Measurements from ENCODE around the gene FRAS1.
"Not testable (repeated sequence)": the region's sequence is repeated elsewhere in the genome, so short reads cannot be mapped to it uniquely, and the experiment has no call there.

The FRAS1 gene

DNA sequence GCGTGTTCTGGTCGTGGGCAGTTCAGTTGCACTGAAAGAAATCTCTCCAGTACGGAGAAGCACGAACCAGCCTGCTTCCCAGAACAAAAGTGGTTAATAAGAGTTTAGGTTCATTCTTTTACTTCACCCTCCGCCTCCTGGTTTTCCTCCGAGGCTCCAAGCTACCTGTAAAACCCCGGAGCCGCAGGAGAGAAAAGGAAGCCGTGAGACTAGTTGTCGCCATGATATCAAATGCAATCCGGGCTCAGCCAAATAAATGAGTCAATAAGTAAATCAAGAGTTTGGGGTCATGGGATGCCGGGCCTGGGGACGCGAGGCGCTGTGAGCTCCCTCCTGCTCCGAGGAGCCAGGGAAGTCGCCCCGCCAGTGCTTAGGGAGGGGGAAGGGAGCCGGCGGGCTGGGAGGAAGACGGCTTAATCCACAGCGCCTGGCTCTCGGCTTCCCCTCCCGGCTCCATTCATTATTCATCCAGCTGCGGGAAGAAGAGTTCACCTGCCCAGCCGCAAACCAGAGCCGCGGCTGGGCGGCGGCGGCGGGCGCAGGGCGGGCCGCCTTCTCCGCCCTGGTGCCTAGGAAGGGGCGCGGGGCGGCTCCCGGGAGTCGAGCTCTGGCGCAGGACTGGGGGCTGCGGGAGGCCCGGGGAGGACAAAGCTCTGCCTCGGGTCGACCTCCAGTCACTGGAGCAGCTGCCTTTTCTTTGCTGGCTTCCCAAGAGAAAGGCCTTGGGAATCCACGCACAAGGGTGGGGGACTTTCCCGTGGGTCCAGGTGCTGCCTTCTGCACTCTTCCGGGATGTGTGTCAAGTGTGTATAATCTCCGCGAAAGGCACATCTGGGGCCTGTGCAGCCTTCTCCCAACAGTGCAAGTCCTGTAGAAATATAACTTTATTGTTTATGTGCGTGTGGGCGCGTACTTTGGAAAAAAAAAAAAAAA is 1.7 kb downstream of the FRAS1 start:
- DNase-seq (ENCODE audit: low spot score): no peak

- no peak for DNase-seq (ENCODE audit: low spot score)
Measured at GRCh38 chr4:78059524-78059889, 2.4 kb downstream of the FRAS1 start.

GRCh38 chr4:78059938-78060337 is 2.8 kb downstream of the FRAS1 start:
- DNase-seq (ENCODE audit: low spot score): no peak

DNA sequence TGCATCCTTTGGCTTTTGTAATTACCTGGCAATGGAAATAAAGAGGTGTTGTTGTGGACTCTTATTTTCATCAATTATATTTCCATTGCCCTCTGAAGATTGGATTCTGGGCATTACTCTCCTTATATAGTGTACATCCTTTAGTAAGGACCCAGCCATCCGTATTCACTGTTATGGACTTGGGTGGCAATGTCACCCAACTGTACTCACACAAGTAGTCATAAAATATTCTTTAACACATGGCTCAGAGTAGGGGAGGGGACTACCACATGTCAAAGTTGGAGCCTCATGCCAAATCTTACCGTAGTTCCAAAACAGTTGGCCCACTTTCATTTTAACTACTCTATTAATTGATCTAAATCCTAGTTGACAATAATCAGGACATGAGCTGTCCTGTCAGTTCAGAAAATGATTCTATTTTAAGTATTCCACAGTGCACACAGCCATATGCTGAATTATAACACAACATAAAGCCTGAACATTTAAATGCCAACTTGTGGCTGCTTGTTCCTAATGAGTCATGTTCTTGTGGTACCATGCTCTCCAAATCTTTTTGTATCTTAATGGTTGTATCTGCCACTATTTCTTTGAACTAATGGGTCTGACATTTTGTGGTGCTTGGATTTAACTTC is 4.9 kb downstream of the FRAS1 start:
- DNase-seq (ENCODE audit: low spot score): no peak

GRCh38 chr4:78065508-78066192 is 8.5 kb downstream of the FRAS1 start:
- no peak for DNase-seq (ENCODE audit: low spot score)

DNA sequence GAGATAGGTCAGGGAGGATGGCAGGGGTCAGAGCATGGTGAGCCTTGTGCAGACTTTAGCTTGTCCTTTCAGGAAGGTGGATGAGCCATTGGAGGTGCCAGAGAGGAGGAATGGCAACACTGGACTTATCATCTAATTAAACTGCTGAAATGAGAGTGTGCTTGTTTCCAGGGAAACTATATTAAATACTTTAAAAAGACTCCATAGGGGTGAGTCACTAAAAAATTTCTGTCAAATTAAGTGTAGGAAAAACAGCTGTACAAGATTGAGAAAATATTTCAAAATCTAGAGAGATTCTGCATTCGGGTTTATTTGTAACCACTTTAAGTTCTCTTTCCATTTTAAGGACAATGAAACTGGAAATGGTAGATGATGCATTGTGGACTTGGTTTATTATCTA is 11.4 kb downstream of the FRAS1 start:
- DNase-seq (ENCODE audit: low spot score): no peak

DNA sequence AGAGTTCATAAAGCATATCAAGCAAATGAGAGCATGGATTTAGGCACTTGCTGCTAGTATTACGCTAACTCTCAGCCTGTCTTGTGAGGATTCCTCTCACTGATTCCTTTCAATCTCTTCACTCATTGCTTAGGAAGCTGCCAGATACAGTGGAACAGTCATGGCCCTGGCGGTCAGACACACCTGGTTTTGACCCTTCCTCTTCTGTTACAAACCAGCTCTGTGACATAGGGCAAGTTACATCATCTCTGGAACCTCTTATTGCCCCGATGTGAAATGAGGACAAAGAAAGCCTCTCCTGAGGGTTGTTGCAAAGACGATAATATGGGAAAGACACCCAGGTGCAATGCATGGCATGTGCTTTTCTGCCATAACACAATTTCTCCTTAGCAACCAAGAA is 12.2 kb downstream of the FRAS1 start:
- DNase-seq (ENCODE audit: low spot score): no peak

GRCh38 chr4:78069859-78070258 is 12.7 kb downstream of the FRAS1 start:
- no peak for DNase-seq (ENCODE audit: low spot score)

DNA sequence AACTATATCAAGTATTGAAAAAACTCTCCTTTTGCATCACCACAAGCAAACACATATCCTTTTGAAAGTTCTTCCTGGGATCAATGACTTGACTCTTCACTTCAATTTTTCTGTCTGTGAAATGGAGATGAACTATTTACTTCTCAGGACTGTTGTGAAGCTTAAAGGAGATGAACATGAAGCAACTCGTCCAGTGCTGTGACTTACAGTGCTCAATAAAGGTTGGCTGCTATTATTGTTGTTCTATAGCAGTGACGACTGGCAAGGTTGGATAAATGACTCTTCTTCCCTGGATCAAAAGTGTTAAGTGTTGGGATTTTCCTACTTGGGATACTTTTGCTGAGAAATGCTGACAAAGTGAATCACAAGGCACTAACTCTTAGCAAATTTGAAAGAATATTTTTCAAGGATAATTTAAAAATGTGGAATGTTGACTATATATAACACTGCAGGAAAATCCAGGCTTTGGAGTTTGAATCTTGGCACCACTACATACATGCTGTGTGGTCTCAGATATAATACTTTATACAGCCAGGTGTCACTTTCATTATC is 13.7 kb downstream of the FRAS1 start:
- no peak for DNase-seq (ENCODE audit: low spot score)

DNA sequence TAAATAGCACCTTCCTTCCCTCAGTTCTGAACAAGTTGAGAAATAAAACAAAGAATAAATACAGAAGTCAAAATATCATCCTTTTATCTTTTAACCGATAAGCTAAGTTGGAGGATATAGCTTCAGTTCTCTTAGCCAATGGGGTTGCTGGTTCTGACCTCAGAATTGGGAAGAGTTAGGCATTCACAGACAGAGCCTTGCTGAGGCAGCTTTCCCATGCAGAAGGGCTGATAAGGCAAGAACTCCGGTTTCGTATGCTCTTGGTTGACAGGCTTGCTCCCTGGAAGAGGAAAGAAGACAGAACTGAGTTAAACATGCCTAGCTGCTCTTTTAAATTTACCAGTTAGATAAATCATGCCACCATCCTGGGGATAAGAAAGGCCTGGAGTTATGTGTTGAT is 17.6 kb downstream of the FRAS1 start:
- DNase-seq (ENCODE audit: low spot score): no peak

DNA sequence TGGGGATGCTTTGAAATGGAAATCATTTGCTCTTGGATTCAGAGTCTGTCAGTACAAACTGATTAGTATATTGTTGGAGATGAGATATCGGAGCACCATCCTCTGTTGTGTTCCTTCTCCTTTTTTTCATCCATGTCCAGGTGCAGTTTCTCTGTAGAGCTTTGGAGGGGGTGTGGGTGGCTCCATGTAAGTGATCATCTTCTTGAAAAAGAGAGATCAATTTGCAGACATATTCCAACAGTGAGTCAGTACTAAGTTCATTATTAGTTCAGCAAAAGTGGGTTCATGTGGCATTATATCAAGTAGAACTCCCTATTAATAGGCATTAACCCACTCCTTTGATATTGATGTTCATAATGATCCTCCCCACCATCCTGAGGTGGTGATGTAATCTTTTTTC is 18.9 kb downstream of the FRAS1 start:
- no peak for DNase-seq (ENCODE audit: low spot score)

DNA sequence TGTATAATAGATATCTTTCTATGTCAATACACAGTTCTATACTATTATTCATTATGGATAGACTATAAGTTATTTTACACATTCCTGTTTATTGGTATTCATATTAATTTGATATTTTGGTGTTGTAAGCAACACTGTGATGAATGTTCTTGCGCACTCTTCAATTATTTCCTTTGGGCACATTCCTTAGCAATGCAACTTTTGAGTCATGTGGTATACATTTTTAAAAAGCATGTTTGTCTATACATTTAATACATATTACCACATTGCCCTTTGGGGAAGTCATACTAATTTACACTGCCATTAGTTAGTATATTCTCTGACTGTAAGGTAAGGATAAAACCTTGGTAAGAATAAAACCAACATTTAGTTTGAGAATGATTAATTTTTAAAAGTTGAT is 21.0 kb downstream of the FRAS1 start:
- no peak for DNase-seq (ENCODE audit: low spot score)

DNA sequence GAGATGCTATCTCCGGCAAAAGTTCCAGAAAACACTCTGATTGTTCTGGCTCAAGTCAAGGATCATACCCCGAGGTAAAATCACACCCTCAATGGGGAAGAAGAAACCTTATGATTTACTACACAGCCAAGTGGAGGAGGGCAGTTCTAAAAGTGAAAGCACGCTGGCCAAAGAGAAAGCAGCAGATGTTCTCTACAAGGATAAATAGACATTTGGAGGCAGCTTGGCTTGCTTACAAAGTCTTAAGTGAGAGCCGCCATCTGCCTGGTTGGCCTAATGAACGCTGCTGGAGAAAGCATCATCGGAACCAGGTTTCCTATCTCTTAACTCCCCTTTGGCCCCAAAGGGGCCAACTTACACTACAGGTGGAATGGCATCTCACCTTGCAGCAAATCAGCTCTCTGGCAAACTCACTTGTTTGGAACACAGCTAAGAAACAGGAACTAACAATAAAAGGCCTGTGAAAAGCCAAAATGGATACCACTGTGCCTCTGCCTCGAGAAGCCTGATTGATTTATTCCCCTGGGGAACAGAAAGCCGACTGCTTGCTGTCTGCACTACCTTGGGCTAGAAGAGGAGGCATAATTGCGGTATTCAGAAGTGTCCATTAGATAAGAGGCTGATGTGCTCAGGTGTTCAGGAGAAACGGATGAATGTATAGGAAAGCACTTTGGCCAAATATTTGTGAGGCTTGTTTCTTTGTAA is 22.8 kb downstream of the FRAS1 start:
- DNase-seq (ENCODE audit: low spot score): no peak

DNA sequence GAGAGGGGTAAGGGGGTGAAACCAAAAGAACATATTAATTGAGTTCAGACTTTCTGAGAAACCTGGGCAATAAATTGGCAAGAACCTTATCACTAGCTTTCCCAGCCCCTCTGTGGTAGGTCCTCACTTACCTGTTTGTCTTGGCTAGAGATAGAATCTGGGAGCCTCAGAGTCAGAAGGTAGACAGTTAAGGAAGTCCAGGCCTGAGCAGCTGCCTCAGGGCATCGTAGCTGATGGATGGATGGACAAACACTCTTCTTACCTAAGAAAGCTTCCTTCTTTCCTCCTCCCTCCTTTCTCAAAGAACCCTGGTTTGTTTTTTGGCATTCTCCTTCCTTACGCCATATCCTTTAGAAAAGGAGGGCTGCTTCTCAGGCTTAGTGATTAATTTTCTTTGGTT is 24.4 kb downstream of the FRAS1 start:
- DNase-seq (ENCODE audit: low spot score): no peak

DNA sequence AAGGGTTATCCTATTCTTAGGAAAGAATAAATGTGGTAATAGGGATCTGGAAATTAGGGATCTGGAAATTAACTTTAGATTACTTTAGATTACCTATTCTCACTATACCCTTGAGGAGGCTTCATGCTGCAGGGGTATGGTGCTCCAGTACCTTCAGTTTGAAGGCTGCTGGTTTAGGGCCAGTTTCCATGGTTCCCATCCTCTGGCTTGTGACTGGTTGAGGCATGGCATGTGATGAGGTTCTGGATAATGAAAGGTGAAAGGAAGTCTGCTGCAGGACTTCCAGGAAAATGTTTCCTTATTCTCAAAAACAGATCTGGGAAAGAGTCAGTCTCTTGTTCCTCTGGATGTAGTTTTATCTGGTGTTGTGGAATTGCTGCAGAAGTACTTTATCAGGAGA is 25.9 kb downstream of the FRAS1 start:
- no peak for DNase-seq (ENCODE audit: low spot score)

GRCh38 chr4:78091534-78091933 is 34.4 kb downstream of the FRAS1 start:
- no peak for DNase-seq (ENCODE audit: low spot score)

GRCh38 chr4:78092350-78092749 is 35.2 kb downstream of the FRAS1 start:
- not testable (repeated sequence) for DNase-seq (ENCODE audit: low spot score)

- no peak for DNase-seq (ENCODE audit: low spot score)
Measured at GRCh38 chr4:78092850-78093249, 35.7 kb downstream of the FRAS1 start.

GRCh38 chr4:78095081-78095480 is 38.0 kb downstream of the FRAS1 start:
- DNase-seq (ENCODE audit: low spot score): no peak

- no peak for DNase-seq (ENCODE audit: low spot score)
Measured at GRCh38 chr4:78099058-78099457, 41.9 kb downstream of the FRAS1 start.

DNA sequence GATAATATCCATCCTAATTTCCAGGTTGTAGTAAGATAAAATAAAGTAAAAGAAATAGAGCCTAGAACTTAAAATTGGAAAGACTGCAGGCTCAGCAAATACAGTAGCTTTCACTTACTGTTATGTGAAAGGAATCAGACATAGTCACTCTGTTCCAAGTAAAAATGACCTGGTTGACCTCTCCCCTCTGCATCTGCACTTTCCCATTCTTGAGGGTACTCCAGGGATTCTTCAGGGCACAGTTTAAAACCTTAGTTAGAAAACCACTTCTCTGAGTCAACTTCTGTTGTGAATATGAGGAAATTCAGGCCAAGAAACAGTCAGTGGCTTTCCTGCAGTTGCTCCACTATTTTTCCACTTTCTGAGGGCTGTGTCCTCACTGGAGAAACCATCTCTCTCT is 42.9 kb downstream of the FRAS1 start:
- DNase-seq (ENCODE audit: low spot score): no peak

- DNase-seq (ENCODE audit: low spot score): no peak
Measured at GRCh38 chr4:78119698-78120097, 62.6 kb downstream of the FRAS1 start.

All from hematopoietic multipotent progenitor cell treated with erythropoietin and hydrocortisone succinate and interleukin-3 and kit ligand, for 15 days (in vitro differentiated cells).